ENCODE data around the gene TCP11L2. TPM values are rescaled to one million over a fixed set of nuclear protein-coding genes. Genes with fewer than 3 reads are reported as not detected.
A peak's percentile ranks its signal among the peaks of the same experiment; 100 is the strongest.

Gene TCP11L2
- total RNA-seq, 2 donors from 2014 or later, result 13.3 to 45.6 TPM

DNA sequence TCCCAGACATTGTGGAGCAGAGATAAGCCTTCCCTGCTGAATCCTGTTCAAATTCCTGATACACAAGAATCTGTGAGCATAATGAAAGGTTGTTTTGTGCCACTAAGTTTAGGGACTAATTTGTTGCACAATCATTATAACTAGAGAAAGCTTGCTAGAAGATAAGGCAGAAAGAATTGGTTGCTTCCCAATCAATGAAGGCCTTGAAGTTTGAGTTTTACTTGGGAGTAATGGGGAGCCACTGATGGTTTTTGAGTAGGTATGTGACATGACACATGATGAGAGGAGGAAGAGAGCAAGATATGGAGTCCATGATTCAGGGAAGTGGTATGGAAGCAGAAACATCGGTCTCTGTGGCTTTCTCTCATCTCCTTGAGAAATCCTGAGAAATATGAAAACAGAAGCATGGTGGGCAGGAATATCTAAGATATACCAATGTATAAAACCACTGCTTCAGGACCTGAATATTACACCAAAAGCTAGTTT, 13.3 kb upstream of the TCP11L2 start:
- H3K36me3 ChIP-seq, result no peaks in the 10 kb centered on the region
- TF ChIP-seq, protein P1, sequence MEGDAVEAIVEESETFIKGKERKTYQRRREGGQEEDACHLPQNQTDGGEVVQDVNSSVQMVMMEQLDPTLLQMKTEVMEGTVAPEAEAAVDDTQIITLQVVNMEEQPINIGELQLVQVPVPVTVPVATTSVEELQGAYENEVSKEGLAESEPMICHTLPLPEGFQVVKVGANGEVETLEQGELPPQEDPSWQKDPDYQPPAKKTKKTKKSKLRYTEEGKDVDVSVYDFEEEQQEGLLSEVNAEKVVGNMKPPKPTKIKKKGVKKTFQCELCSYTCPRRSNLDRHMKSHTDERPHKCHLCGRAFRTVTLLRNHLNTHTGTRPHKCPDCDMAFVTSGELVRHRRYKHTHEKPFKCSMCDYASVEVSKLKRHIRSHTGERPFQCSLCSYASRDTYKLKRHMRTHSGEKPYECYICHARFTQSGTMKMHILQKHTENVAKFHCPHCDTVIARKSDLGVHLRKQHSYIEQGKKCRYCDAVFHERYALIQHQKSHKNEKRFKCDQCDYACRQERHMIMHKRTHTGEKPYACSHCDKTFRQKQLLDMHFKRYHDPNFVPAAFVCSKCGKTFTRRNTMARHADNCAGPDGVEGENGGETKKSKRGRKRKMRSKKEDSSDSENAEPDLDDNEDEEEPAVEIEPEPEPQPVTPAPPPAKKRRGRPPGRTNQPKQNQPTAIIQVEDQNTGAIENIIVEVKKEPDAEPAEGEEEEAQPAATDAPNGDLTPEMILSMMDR (IDR thresholded peaks at IDR 0.05), result no peak
- no peak overlapping the region for H3K4me3 ChIP-seq
- intact Hi-C loops (cut with DNase I), result no loop called here
- H3K27me3 ChIP-seq, result no peaks in the 10 kb centered on the region
- H3K9me3 ChIP-seq, result no peaks in the 10 kb centered on the region
- H3K27ac ChIP-seq, result peak overlapping the region; percentile 28
- H3K9ac ChIP-seq (ENCODE audit: low read depth in 2 of 2, low read length in 2 of 2), result no peak overlapping the region
- no peaks in the 10 kb centered on the region for H3K4me1 ChIP-seq
- DNase-seq, result no peak

DNA sequence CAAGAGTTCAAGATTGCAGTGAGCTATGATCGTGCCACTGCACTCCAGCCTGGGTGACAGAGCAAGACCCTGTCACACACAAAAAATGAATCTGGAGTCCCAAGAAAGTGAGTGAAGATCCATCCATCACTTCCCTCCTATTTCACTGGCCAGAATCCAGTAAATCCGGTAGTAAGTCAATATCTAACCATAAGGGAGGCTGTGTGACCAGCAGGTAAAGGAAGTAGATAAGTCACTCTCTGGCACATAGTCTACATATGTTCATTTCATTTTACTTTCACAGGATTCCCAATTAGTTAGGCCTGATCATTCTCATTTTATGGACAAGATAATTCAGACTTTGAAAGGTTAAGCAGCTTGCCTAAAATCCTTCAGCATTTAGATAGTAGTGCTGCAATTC, 11.9 kb upstream of the TCP11L2 start:
- no peak overlapping the region for H3K9ac ChIP-seq (ENCODE audit: low read depth in 2 of 2, low read length in 2 of 2)
- H3K27ac ChIP-seq, result peak overlapping the region; percentile 26
- no peak overlapping the region for H3K4me3 ChIP-seq
- intact Hi-C loops (cut with DNase I), result no loop called here
- no peaks in the 10 kb centered on the region for H3K36me3 ChIP-seq
- no peaks in the 10 kb centered on the region for H3K9me3 ChIP-seq
- no peaks in the 10 kb centered on the region for H3K4me1 ChIP-seq
- DNase-seq, result no peak
- TF ChIP-seq, protein P1 (IDR thresholded peaks at IDR 0.05), result no peak
- H3K27me3 ChIP-seq, result no peaks in the 10 kb centered on the region

DNA sequence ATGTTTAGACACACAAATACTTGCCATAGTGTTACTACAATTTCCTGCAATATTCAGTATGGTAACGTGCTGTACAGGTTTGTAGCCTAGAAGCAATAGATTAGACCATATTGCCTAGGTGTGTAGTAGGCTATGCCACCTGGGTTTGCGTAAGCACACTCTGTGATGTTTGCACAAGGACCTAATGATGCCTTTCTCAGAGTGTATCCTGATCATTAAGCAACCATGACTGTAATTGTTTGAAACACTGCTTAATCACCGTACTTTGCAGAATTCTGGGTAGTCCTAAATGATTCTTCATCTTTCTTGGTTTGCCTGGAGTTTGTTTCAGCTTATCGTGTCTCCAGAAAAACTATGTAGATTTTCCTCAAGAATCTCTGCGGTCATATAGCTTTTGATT, 11.2 kb upstream of the TCP11L2 start:
- no peaks in the 10 kb centered on the region for H3K9me3 ChIP-seq
- intact Hi-C loops (cut with DNase I), result no loop called here
- H3K27ac ChIP-seq, result peak overlapping the region; percentile 26
- peak overlapping the region in 1 of 2 donors; percentile 19 for H3K9ac ChIP-seq (ENCODE audit: low read depth in 2 of 2, low read length in 2 of 2)
- DNase-seq, result no peak
- no peak overlapping the region for H3K4me3 ChIP-seq
- H3K27me3 ChIP-seq, result no peaks in the 10 kb centered on the region
- TF ChIP-seq, protein P1 (IDR thresholded peaks at IDR 0.05), result no peak
- no peaks in the 10 kb centered on the region for H3K4me1 ChIP-seq
- H3K36me3 ChIP-seq, result no peaks in the 10 kb centered on the region

DNA sequence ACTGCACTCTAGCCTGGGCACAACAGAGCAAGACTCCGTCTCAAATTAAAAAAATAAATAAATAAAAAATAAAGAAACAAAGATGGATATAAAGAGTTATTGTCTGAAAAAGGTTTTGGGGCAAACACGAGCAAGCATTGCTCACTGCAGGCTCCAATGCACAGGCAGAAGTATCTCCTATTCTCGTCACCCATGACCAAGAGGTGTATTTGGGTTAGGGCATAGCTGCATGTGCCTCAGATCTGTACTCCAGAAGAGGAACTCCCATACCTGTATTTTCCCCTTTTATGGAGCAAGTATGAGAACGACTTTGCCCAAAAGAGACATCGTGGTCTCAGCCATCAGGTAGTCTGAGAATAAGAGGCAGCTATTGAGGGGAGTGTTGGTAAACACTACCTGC, 10.2 kb upstream of the TCP11L2 start:
- no peaks in the 10 kb centered on the region for H3K4me1 ChIP-seq
- no peak overlapping the region for H3K9ac ChIP-seq (ENCODE audit: low read depth in 2 of 2, low read length in 2 of 2)
- no peaks in the 10 kb centered on the region for H3K27me3 ChIP-seq
- no peak overlapping the region for H3K4me3 ChIP-seq
- H3K27ac ChIP-seq, result no peak overlapping the region
- DNase-seq, result no peak
- TF ChIP-seq, protein P1 (IDR thresholded peaks at IDR 0.05), result no peak
- intact Hi-C loops (cut with DNase I), result no loop called here
- no peaks in the 10 kb centered on the region for H3K36me3 ChIP-seq
- H3K9me3 ChIP-seq, result no peaks in the 10 kb centered on the region

DNA sequence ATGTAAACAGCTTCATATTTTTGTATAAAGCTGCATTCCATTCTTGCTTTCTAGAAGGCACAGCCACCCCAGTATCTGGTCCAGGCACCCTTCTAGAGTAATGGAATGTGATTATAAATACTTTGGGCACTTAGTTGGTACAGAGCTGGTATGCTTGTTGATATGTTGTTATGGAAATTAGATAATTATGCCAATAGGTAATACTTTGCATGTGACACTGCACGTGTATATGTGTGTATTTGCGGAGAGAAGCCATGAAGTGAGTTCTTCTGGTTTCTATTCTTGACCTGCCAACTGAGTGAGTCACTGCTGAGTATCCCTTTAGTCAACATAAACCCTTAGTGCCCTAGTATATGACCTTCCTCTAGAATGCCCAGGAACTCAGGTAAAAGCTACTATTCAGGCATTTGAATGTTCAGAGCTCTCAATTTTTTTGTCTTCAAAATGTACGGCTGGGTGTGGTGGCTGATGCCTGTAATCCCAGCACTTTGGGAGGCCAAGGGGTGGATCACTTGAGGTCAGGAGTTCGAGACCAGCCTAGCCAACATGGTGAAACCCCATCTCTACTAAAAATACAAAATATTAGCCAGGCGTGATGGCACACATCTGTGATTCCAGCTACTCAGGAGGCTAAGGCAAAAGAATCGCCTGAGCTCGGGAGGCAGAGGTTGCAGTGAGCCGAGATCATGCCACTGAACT, 6.2 kb upstream of the TCP11L2 start:
- Histone ChIP-seq H3K4me3 (no peak overlapping the region), H3K36me3 (no peaks in the 10 kb centered on the region), H3K4me1 (no peaks in the 10 kb centered on the region), H3K9ac (ENCODE audit: low read depth in 2 of 2, low read length in 2 of 2) (no peak overlapping the region), H3K27ac (no peak overlapping the region), H3K27me3 (no peaks in the 10 kb centered on the region), H3K9me3 (no peaks in the 10 kb centered on the region)
- no peak for DNase-seq
- TF ChIP-seq, protein P1 (IDR thresholded peaks at IDR 0.05), result no peak
- intact Hi-C loops (cut with DNase I), result no loop called here
